ENCODE data around the gene CD180.

GRCh38 chr5:67183859-67184258 lies 12.7 kb downstream of the CD180 start:
- TF ChIP-seq CTCF (IDR thresholded peaks at IDR 0.05 in 2 of 3, conservative IDR thresholded peaks at IDR 0.05 in 1 of 3; ENCODE audit: borderline replicate concordance in 1 of 3, insufficient read depth in 1 of 3, low read depth in 2 of 3, low read length in 2 of 3) (no peak), POLR2A (IDR thresholded peaks at IDR 0.05; ENCODE audit: borderline replicate concordance, extremely low read depth, insufficient read depth, insufficient read length) (no peak), EZH2phosphoT487 (IDR thresholded peaks at IDR 0.05; ENCODE audit: borderline replicate concordance) (no peak), EZH2 (IDR thresholded peaks at IDR 0.05) (no peak), POLR2AphosphoS5 (IDR thresholded peaks at IDR 0.05; ENCODE audit: low read depth, low read length) (no peak), SIN3A (IDR thresholded peaks at IDR 0.05; ENCODE audit: low read depth) (no peak), SP1 (IDR thresholded peaks at IDR 0.05; ENCODE audit: low read depth) (no peak), RAD21 (IDR thresholded peaks at IDR 0.05; ENCODE audit: low read depth) (no peak), ZFX (IDR thresholded peaks at IDR 0.05) (no peak)

All from HCT116 (cell line).